Mesodermal cell (in vitro differentiated cells): ENCODE data around the gene SCYGR3. TPM values are rescaled to one million over a fixed set of nuclear protein-coding genes. Genes with fewer than 3 reads are reported as not detected.
A peak's percentile ranks its signal among the peaks of the same experiment; 100 is the strongest.

Experiments
- H3K27ac ChIP-seq: 2 replicates; pipeline ENCODE4 v1.7.0; 2013; ENCODE audit warnings: mild to moderate bottlenecking, low read depth, low read length, moderate library complexity; ENCODE audit not compliant: severe bottlenecking
- H3K36me3 ChIP-seq: 2 replicates; pipeline ENCODE4 v1.7.1; 2013; ENCODE audit warnings: mild to moderate bottlenecking, low read length, moderate library complexity; ENCODE audit not compliant: control insufficient read depth, insufficient read depth
- H3K4me1 ChIP-seq: one replicate; pipeline ENCODE4 v1.7.1; 2013; ENCODE audit warnings: mild to moderate bottlenecking, low read length; ENCODE audit not compliant: insufficient read depth, control insufficient read depth, poor library complexity, severe bottlenecking
- H3K4me3 ChIP-seq: 2 replicates; pipeline ENCODE4 v1.7.0; 2013; ENCODE audit warnings: low read length, control low read depth, mild to moderate bottlenecking; ENCODE audit not compliant: insufficient read depth, poor library complexity, severe bottlenecking; ENCODE audit errors: extremely low read depth
- H3K9me3 ChIP-seq: 2 replicates; pipeline ENCODE4 v1.7.1; 2013; ENCODE audit warnings: mild to moderate bottlenecking, low read length, moderate library complexity; ENCODE audit not compliant: control insufficient read depth
- WGBS, 2 experiments: methylation state at CpG; one replicate each; pipeline ENCODE4 v1.1.5; 2013; ENCODE audit warnings: missing lambda C conversion rate in 2 of 2; ENCODE audit not compliant: insufficient coverage in 2 of 2; 5-methylcytosine and 5-hydroxymethylcytosine counted together
- polyA plus RNA-seq, 2 experiments: library from polyadenylated mRNA; stranded (reverse); fragments of 50-300 nt; gene quantifications; one replicate each; pipeline ENCODE4 v1.2.3, GENCODE V29; 2013

Gene SCYGR3, protein sequence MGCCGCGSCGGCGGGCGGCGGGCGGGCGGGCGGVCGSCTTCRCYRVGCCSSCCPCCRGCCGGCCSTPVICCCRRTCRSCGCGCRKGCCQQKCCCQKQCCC
- not detected for polyA plus RNA-seq (2013, experiment 1 of 2)
- not detected for polyA plus RNA-seq (2013, experiment 2 of 2)

DNA sequence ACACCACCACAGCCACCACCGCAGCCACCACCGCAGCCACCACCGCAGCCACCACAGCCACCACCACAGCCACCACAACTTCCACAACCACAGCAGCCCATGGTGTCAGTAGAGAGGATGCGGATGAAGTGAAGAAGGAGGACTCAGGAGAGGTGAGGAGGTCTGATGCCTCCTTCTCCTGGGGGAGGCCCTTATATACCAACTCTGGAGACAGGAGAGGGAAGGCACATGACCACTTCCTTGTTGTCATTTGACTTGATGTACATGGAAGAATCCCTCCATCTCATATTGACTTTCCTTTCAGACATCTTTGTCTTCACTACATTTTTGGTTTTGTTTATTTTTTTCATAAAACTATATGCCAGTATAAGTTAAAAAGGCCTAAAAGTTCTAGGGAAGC lies at the start of gene SCYGR3:
TSS of gene SCYGR3 (minus strand) at position 101 of the 400 bp plus-strand sequence. CDS start at position 101, 0 bp downstream.
- no peak within 1 kb of the TSS for H3K27ac ChIP-seq
- no CpG with 5 or more reads among the region's 4 CpGs for WGBS, 2 experiments
- H3K9me3 ChIP-seq: no peaks in the 10 kb centered on the region
- no peak within 1 kb of the TSS for H3K4me3 ChIP-seq
- no peaks in the 10 kb centered on the region for H3K36me3 ChIP-seq
- H3K4me1 ChIP-seq: no peaks in the 10 kb centered on the region

- Histone ChIP-seq H3K4me1 (peaks cover 17% of the 10 kb centered on the region), H3K9me3 (no peaks in the 10 kb centered on the region), H3K4me3 (no peak overlapping the region), H3K27ac (no peak overlapping the region), H3K36me3 (no peaks in the 10 kb centered on the region)
- 59 to 90% methylated on average over 2 of the region's 3 CpGs for WGBS, 2 experiments
Measured at GRCh38 chr2:227661827-227662226, 47.2 kb upstream of the SCYGR3 start.

DNA sequence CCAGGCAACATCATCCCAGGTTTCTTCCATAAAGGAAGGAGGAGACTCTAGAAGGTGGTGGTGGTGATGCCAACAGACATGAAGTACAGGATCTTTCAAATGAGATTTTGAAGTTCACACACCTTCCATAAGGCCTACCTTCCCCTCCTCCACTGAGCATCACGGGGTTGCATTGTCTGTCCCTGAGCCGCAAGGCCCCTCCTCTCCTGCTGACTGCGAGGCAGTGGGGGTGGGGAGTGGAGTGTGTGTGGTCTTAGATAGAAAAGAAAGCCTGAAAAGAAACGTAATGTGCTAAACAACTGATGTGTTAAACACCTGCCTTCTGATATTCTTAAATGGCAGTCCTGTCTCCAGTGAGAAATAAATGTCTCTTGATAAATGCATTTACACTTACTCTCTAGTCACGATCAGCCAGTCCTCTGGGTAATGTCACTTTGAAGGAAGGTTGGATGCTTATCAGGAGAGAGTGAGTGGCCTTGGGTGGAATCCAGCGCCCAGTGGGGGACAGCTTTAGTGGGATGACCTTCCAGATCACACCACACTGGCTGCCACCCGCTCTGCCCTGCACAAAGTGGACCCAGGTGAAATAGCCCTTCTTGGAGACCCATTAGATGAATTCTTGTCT lies 46.5 kb upstream of the SCYGR3 start:
- WGBS, 2 experiments: 100% methylated on average over 1 of the region's 7 CpGs; no CpG with 5 or more reads in 1 of the 2 experiments
- H3K4me3 ChIP-seq: no peak overlapping the region

DNA sequence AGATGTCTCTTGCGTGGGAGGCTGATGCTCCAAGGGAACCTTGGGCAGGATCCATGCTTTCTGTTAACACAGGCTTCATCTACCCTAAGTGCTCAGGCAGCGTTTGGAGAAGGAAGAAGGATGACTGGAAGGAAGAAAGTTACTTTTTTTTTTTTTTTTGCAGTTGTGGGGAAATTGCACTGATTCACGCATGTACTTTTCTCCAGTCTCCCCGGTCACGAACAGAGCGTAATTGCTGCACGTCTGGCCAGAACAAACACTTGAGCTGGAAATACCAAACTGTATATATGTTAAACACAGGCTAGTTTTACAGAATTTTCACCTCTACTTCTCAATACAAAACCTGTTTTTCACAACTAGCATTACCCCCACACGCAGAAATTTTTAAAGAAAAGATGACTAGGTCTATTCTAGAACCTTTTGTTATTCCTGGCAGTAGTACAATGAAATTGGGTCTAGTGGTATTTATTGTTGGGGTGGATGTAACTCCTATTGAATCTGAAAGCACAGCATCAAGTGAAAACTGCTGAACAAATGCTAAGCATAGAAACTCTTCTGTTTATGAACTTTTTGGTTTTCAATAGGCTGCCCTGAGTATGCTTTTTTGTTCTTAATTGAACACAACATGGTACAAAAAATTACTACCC lies 42.7 kb upstream of the SCYGR3 start:
- 90% methylated on average over 2 of the region's 8 CpGs; no CpG with 5 or more reads in 1 of the 2 experiments for WGBS, 2 experiments
- no peak overlapping the region for H3K4me3 ChIP-seq
- H3K4me1 ChIP-seq: peaks cover 21% of the 10 kb centered on the region
- no peaks in the 10 kb centered on the region for H3K36me3 ChIP-seq
- no peaks in the 10 kb centered on the region for H3K9me3 ChIP-seq
- no peak overlapping the region for H3K27ac ChIP-seq

More for the DNA sequence above, 46.5 kb upstream of the SCYGR3 start:
- no peaks in the 10 kb centered on the region for H3K9me3 ChIP-seq
- no peaks in the 10 kb centered on the region for H3K36me3 ChIP-seq
- H3K27ac ChIP-seq: no peak overlapping the region
- H3K4me1 ChIP-seq: peaks cover 17% of the 10 kb centered on the region

GRCh38 chr2:227655454-227655853 lies 40.8 kb upstream of the SCYGR3 start:
- WGBS, 2 experiments: 83 to 100% methylated on average over 1 of the region's 1 CpG

DNA sequence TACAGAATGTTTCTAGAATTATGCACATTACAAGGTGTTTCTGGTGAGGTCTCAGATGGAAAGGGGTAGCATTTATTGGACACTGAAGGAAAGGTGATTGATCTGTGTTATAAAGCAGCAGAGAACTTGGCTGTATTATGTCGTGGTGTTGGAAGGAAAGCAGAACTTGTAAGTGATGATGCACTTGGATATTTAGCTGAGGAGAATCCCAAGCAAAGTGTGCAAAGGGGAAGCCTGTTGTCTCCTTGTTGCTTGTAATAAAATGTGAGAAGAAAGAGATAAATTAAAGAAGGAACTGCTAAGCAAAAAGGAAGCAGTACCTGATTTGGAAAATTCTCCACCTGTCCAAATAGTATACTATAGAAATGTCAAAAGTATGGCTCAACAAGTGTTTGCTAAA lies 39.8 kb upstream of the SCYGR3 start:
- Histone ChIP-seq H3K9me3 (no peaks in the 10 kb centered on the region), H3K4me3 (no peak overlapping the region), H3K27ac (no peak overlapping the region), H3K4me1 (peaks cover 8% of the 10 kb centered on the region), H3K36me3 (no peaks in the 10 kb centered on the region)
- WGBS, 2 experiments: 89 to 92% methylated on average over 1 of the region's 1 CpG

More at GRCh38 chr2:227655454-227655853, 40.8 kb upstream of the SCYGR3 start:
- Histone ChIP-seq H3K9me3 (no peaks in the 10 kb centered on the region), H3K36me3 (no peaks in the 10 kb centered on the region), H3K4me3 (no peak overlapping the region), H3K4me1 (peaks cover 8% of the 10 kb centered on the region), H3K27ac (no peak overlapping the region)

DNA sequence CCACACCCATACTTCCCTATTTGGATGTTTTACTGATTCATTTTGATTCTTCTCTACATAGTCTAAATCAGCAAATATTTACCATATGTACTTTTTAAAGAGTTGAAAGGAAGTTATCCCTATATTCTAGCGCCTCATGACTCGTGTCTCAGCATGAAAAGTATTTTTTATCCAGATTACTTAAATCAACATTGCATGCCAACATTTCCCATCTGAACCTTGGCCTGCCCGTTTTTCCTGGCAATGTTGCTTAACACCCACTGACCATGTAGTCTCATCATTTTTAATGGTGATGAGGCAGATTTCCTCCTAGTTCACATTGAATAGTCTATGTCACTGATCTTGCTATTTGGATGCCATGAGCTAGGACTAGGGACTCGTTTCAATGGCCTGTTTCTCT lies 38.8 kb upstream of the SCYGR3 start:
- 72 to 83% methylated on average over 2 to 3 of the region's 4 CpGs for WGBS, 2 experiments
- Histone ChIP-seq H3K36me3 (no peaks in the 10 kb centered on the region), H3K4me1 (peaks cover 8% of the 10 kb centered on the region), H3K9me3 (no peaks in the 10 kb centered on the region), H3K4me3 (no peak overlapping the region), H3K27ac (no peak overlapping the region)

DNA sequence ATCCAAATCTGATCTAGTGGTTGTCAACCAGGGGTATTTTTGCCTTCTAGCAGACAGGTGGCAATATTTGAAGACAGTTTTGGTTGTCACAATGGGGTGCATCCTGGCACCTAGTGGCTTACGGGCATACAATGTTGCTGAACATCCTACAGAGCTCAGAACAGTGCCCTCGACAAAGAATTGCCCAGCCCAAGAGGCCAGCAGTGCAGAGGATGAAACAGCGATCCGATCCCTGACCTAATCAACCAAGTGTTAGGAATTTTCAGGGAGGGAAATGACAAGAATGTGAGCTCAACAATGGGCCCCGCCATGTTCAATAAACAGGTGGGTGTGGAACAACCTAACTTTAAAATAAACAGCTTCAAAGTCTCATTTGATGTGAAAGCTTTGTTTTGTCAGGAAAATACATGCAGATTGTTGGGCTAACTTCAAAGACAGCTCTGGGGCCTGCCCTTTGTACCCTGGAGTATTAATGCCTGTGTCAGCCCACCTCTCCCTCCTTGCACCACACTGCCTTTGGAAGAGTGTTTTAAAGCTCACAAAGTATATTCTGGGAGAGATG lies 29.4 kb upstream of the SCYGR3 start:
- Histone ChIP-seq H3K9me3 (no peaks in the 10 kb centered on the region), H3K27ac (no peak overlapping the region), H3K36me3 (no peaks in the 10 kb centered on the region), H3K4me1 (peaks cover 11% of the 10 kb centered on the region), H3K4me3 (no peak overlapping the region)
- WGBS, 2 experiments: 85 to 93% methylated on average over 4 to 5 of the region's 5 CpGs

DNA sequence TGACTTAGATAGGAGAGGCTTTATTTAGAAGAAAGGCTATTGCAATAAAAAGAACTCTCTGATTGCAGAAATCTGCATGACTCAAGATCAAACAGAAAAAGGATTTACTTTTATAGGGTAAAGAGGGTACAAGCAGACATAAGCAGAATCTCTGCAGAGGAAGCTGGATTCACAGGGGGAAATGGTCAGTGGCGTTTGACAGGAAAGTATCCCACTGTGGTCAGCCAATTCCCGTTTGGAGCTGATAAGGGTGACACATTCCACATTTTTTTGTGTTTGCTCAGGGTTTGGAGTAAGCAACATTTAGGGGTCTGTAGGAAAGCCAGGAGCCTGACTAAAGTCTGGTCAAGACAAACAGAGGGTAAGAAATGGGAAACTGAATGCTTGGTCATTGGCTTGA lies 28.0 kb upstream of the SCYGR3 start:
- Histone ChIP-seq H3K27ac (peak overlapping the region; percentile 77), H3K4me1 (peaks cover 11% of the 10 kb centered on the region), H3K9me3 (no peaks in the 10 kb centered on the region), H3K36me3 (no peaks in the 10 kb centered on the region), H3K4me3 (no peak overlapping the region)
- 6 to 18% methylated on average over 2 of the region's 2 CpGs for WGBS, 2 experiments

GRCh38 chr2:227634201-227634600 lies 19.6 kb upstream of the SCYGR3 start:
- Histone ChIP-seq H3K9me3 (no peaks in the 10 kb centered on the region), H3K36me3 (no peaks in the 10 kb centered on the region), H3K4me3 (no peak overlapping the region), H3K27ac (no peak overlapping the region), H3K4me1 (no peaks in the 10 kb centered on the region)
- 80% methylated on average over 2 of the region's 3 CpGs; no CpG with 5 or more reads in 1 of the 2 experiments for WGBS, 2 experiments
